Measurements from ENCODE around the gene FBXW4. TPM values are rescaled to one million over a fixed set of nuclear protein-coding genes. Genes with fewer than 3 reads are reported as not detected.
A peak's percentile ranks its signal among the peaks of the same experiment; 100 is the strongest.

FBXW4 gene
- total RNA-seq, 1 experiment from 2014 or later = 25.4 TPM

- peak; percentile 94 for DNase-seq
- H3K27me3 ChIP-seq = no peaks in the 10 kb centered on the region
- no peaks in the 10 kb centered on the region for H3K9me3 ChIP-seq
- peaks cover 19% of the 10 kb centered on the region for H3K36me3 ChIP-seq
- H3K4me3 ChIP-seq = peak within 1 kb of the TSS; percentile 96
Observed at GRCh38 chr10:101587725-101588653, 107.0 kb downstream of the FBXW4 start, which contains the start of the genes DPCD and POLL. DPCD (plus strand) TSS chr10:101588321; CDS start chr10:101588337, 16 bp downstream. POLL (minus strand) TSS chr10:101588257; CDS start chr10:101587360, 897 bp downstream.

- no peak for DNase-seq
- H3K4me3 ChIP-seq = no peak overlapping the region
- no peaks in the 10 kb centered on the region for H3K9me3 ChIP-seq
- H3K36me3 ChIP-seq = peaks cover 19% of the 10 kb centered on the region
- H3K27me3 ChIP-seq = no peaks in the 10 kb centered on the region
Observed at GRCh38 chr10:101585841-101586240, 109.1 kb downstream of the FBXW4 start.

- H3K36me3 ChIP-seq = peaks cover 16% of the 10 kb centered on the region
- no peaks in the 10 kb centered on the region for H3K9me3 ChIP-seq
- no peaks in the 10 kb centered on the region for H3K27me3 ChIP-seq
- no peak for DNase-seq
- H3K4me3 ChIP-seq = no peak overlapping the region
Observed at GRCh38 chr10:101580486-101581399, 114.2 kb downstream of the FBXW4 start.

- Histone ChIP-seq H3K9me3 (no peaks in the 10 kb centered on the region), H3K4me3 (no peak overlapping the region), H3K36me3 (peaks cover 8% of the 10 kb centered on the region), H3K27me3 (no peaks in the 10 kb centered on the region)
- DNase-seq = no peak
Observed at GRCh38 chr10:101579516-101579870, 115.5 kb downstream of the FBXW4 start.

GRCh38 chr10:101578803-101579515, 116.0 kb downstream of the FBXW4 start:
- no peaks in the 10 kb centered on the region for H3K27me3 ChIP-seq
- peaks cover 3% of the 10 kb centered on the region for H3K36me3 ChIP-seq
- no peaks in the 10 kb centered on the region for H3K9me3 ChIP-seq
- no peak for DNase-seq
- H3K4me3 ChIP-seq = no peak overlapping the region

GRCh38 chr10:101578192-101578591, 116.8 kb downstream of the FBXW4 start:
- Histone ChIP-seq H3K4me3 (no peak overlapping the region), H3K27me3 (no peaks in the 10 kb centered on the region), H3K9me3 (no peaks in the 10 kb centered on the region; the same call in 1 of the 2 replicates), H3K36me3 (no peaks in the 10 kb centered on the region; the same call in 1 of the 2 replicates)
- DNase-seq = no peak

- no peak overlapping the region for H3K4me3 ChIP-seq
- H3K27me3 ChIP-seq = no peaks in the 10 kb centered on the region
- no peak for DNase-seq
Observed at GRCh38 chr10:101577121-101577871, 117.7 kb downstream of the FBXW4 start.

GRCh38 chr10:101576211-101576863, 118.6 kb downstream of the FBXW4 start:
- Histone ChIP-seq H3K9me3 (peaks cover 4% of the 10 kb centered on the region), H3K36me3 (no peaks in the 10 kb centered on the region; the same call in 1 of the 2 replicates), H3K4me3 (no peak overlapping the region), H3K27me3 (no peaks in the 10 kb centered on the region)
- peak; percentile 25 for DNase-seq

More at GRCh38 chr10:101577121-101577871, 117.7 kb downstream of the FBXW4 start:
- no peaks in the 10 kb centered on the region; the same call in 1 of the 2 replicates for H3K36me3 ChIP-seq
- H3K9me3 ChIP-seq = peaks cover 4% of the 10 kb centered on the region

GRCh38 chr10:101575580-101576210, 119.3 kb downstream of the FBXW4 start:
- Histone ChIP-seq H3K27me3 (no peaks in the 10 kb centered on the region), H3K4me3 (no peak overlapping the region), H3K9me3 (peaks cover 4% of the 10 kb centered on the region), H3K36me3 (no peaks in the 10 kb centered on the region; the same call in 1 of the 2 replicates)
- DNase-seq = no peak

- Histone ChIP-seq H3K9me3 (peaks cover 4% of the 10 kb centered on the region), H3K36me3 (no peaks in the 10 kb centered on the region; the same call in 1 of the 2 replicates), H3K27me3 (no peaks in the 10 kb centered on the region), H3K4me3 (no peak overlapping the region)
- no peak for DNase-seq
Observed at GRCh38 chr10:101575091-101575490, 119.9 kb downstream of the FBXW4 start.

GRCh38 chr10:101573885-101574753, 120.9 kb downstream of the FBXW4 start:
- peaks cover 4% of the 10 kb centered on the region for H3K9me3 ChIP-seq
- DNase-seq = no peak
- H3K4me3 ChIP-seq = no peak overlapping the region
- H3K27me3 ChIP-seq = no peaks in the 10 kb centered on the region
- H3K36me3 ChIP-seq = no peaks in the 10 kb centered on the region

GRCh38 chr10:101572785-101573184, 122.2 kb downstream of the FBXW4 start:
- Histone ChIP-seq H3K36me3 (no peaks in the 10 kb centered on the region), H3K9me3 (peaks cover 4% of the 10 kb centered on the region), H3K4me3 (no peak overlapping the region), H3K27me3 (no peaks in the 10 kb centered on the region)
- DNase-seq = no peak

- DNase-seq = no peak
- no peaks in the 10 kb centered on the region for H3K27me3 ChIP-seq
Observed at GRCh38 chr10:101572126-101572525, 122.8 kb downstream of the FBXW4 start.

More at GRCh38 chr10:101572126-101572525, 122.8 kb downstream of the FBXW4 start:
- peaks cover 4% of the 10 kb centered on the region for H3K9me3 ChIP-seq
- no peak overlapping the region for H3K4me3 ChIP-seq
- no peaks in the 10 kb centered on the region for H3K36me3 ChIP-seq

Data from MG63 (cell line).